Measurements from ENCODE around the gene SLIT2. TPM values are rescaled to one million over a fixed set of nuclear protein-coding genes. Genes with fewer than 3 reads are reported as not detected.

SLIT2 gene
- total RNA-seq, 1 donor from 2014 or later = 6.0 TPM

GRCh38 chr4:20237894-20238537 is 13.7 kb upstream of the SLIT2 start:
- H3K4me1 ChIP-seq = no peaks in the 10 kb centered on the region
- intact Hi-C loops (cut with micrococcal nuclease) = no loop called here
- H3K27me3 ChIP-seq (ENCODE audit: low read depth) = no peaks in the 10 kb centered on the region
- H3K36me3 ChIP-seq = no peaks in the 10 kb centered on the region
- no peak overlapping the region for H3K27ac ChIP-seq (replicated peaks)
- DNase-seq = no peak
- TF ChIP-seq CTCF (IDR thresholded peaks at IDR 0.05; ENCODE audit: borderline replicate concordance) = no peak
- no peak overlapping the region for H3K4me3 ChIP-seq
- peaks cover 12% of the 10 kb centered on the region for H3K9me3 ChIP-seq (replicated peaks)

GRCh38 chr4:20248155-20248558 is 3.5 kb upstream of the SLIT2 start:
- peak; percentile 69 for TF ChIP-seq CTCF (IDR thresholded peaks at IDR 0.05; ENCODE audit: borderline replicate concordance)
- peaks cover 22% of the 10 kb centered on the region for H3K4me1 ChIP-seq
- H3K27me3 ChIP-seq (ENCODE audit: low read depth) = peaks cover 23% of the 10 kb centered on the region
- no peak overlapping the region for H3K27ac ChIP-seq (replicated peaks)
- no peak overlapping the region for H3K4me3 ChIP-seq
- no peaks in the 10 kb centered on the region for H3K36me3 ChIP-seq
- intact Hi-C loops (cut with micrococcal nuclease) = loop anchor here (10.0 kb wide), 1 partner anchor 1023 kb away; no protein-coding TSS in a partner anchor
- H3K9me3 ChIP-seq (replicated peaks) = peaks cover 5% of the 10 kb centered on the region
- no peak for DNase-seq

GRCh38 chr4:20249333-20249732 is 2.4 kb upstream of the SLIT2 start:
- Histone ChIP-seq H3K36me3 (no peaks in the 10 kb centered on the region), H3K9me3 (replicated peaks) (no peaks in the 10 kb centered on the region), H3K4me3 (no peak overlapping the region), H3K4me1 (peaks cover 34% of the 10 kb centered on the region), H3K27me3 (ENCODE audit: low read depth) (peaks cover 35% of the 10 kb centered on the region), H3K27ac (replicated peaks) (no peak overlapping the region)
- intact Hi-C loops (cut with micrococcal nuclease) = loop anchor here (10.0 kb wide), 1 partner anchor 1025 kb away; no protein-coding TSS in a partner anchor
- TF ChIP-seq CTCF (IDR thresholded peaks at IDR 0.05; ENCODE audit: borderline replicate concordance) = peak; percentile 51
- DNase-seq = no peak

GRCh38 chr4:20251031-20251795 is 492 bp upstream of the SLIT2 start:
- intact Hi-C loops (cut with micrococcal nuclease) = no loop called here
- peak overlapping the region; percentile 71 for H3K27ac ChIP-seq (replicated peaks)

More at GRCh38 chr4:20251031-20251795, 492 bp upstream of the SLIT2 start:
- TF ChIP-seq CTCF (IDR thresholded peaks at IDR 0.05; ENCODE audit: borderline replicate concordance) = no peak
- no peak for DNase-seq
- Histone ChIP-seq H3K4me3 (peak overlapping the region; percentile 73), H3K9me3 (replicated peaks) (no peaks in the 10 kb centered on the region), H3K27me3 (ENCODE audit: low read depth) (peaks cover 54% of the 10 kb centered on the region), H3K36me3 (no peaks in the 10 kb centered on the region), H3K4me1 (peaks cover 42% of the 10 kb centered on the region)

All from left ventricle myocardium inferior (tissue), 1 donor.